Keratinocyte (primary cell): ENCODE results near the gene KHDC1L.
"Not testable (repeated sequence)": the region's sequence is repeated elsewhere in the genome, so short reads cannot be mapped to it uniquely, and the experiment has no call there.

Experiments
- CTCF ChIP-seq, 3 experiments: IDR thresholded peaks in 1 of 3; conservative IDR thresholded peaks in 1 of 3; optimal IDR thresholded peaks in 1 of 3; 2 replicates in 2 of 3; 3 replicates in 1 of 3; pipeline versions ENCODE3 to v1.5.1; 2011; ENCODE audit warnings: low read length in 3 of 3, mild to moderate bottlenecking in 3 of 3, moderate library complexity in 2 of 3, control low read depth in 1 of 3, inconsistent platforms in 1 of 3; ENCODE audit not compliant: insufficient read depth in 2 of 3; ENCODE audit errors: extremely low read depth in 1 of 3
- EZH2 ChIP-seq: IDR thresholded peaks from one replicate; pipeline ENCODE4 v1.6.1; 2012; ENCODE audit warnings: inconsistent platforms, mild to moderate bottlenecking, low read length, moderate library complexity

GRCh38 chr6:73193302-73193701, 32.0 kb downstream of the KHDC1L start:
- not testable (repeated sequence) for TF ChIP-seq CTCF (optimal IDR thresholded peaks at IDR 0.05 in 1 of 3, IDR thresholded peaks at IDR 0.05 in 1 of 3, conservative IDR thresholded peaks at IDR 0.05 in 1 of 3; ENCODE audit: extremely low read depth in 1 of 3, insufficient read depth in 2 of 3, low read length in 3 of 3); EZH2
